ENCODE measurements around the gene ZNF385D.
"Not testable (repeated sequence)": the region's sequence is repeated elsewhere in the genome, so short reads cannot be mapped to it uniquely, and the experiment has no call there.

The ZNF385D gene

GRCh38 chr3:21390856-21391255 lies 360.2 kb downstream of the ZNF385D start:
- Histone ChIP-seq H3K36me3 (ENCODE audit: insufficient read depth, low read length) (no peaks in the 10 kb centered on the region), H3K4me3 (ENCODE audit: low read depth in 1 of 2, low read length in 2 of 2) (no peak overlapping the region), H3K9me3 (ENCODE audit: low read length) (no peaks in the 10 kb centered on the region), H3K27me3 (ENCODE audit: control insufficient read depth in 1 of 2, insufficient read depth in 2 of 2, low read length in 2 of 2) (no peaks in the 10 kb centered on the region), H3K27ac (ENCODE audit: low read depth, low read length) (no peak overlapping the region), H3K9ac (ENCODE audit: low read length) (no peak overlapping the region), H3K4me1 (ENCODE audit: insufficient read depth, low read length) (no peaks in the 10 kb centered on the region)

- Histone ChIP-seq H3K4me1 (ENCODE audit: insufficient read depth, low read length) (no peaks in the 10 kb centered on the region), H3K9me3 (ENCODE audit: low read length) (no peaks in the 10 kb centered on the region), H3K27ac (ENCODE audit: low read depth, low read length) (no peak overlapping the region)
Measured at GRCh38 chr3:21390136-21390535, 360.9 kb downstream of the ZNF385D start.

GRCh38 chr3:21387142-21387826 lies 363.7 kb downstream of the ZNF385D start:
- not testable (repeated sequence) for H3K9me3 ChIP-seq (ENCODE audit: low read length); H3K27ac ChIP-seq (ENCODE audit: low read depth, low read length); H3K36me3 ChIP-seq (ENCODE audit: insufficient read depth, low read length); H3K4me3 ChIP-seq (ENCODE audit: low read depth in 1 of 2, low read length in 2 of 2); H3K9ac ChIP-seq (ENCODE audit: low read length); H3K27me3 ChIP-seq (ENCODE audit: control insufficient read depth in 1 of 2, insufficient read depth in 2 of 2, low read length in 2 of 2); H3K4me1 ChIP-seq (ENCODE audit: insufficient read depth, low read length)

More at GRCh38 chr3:21390136-21390535, 360.9 kb downstream of the ZNF385D start:
- Histone ChIP-seq H3K27me3 (ENCODE audit: control insufficient read depth in 1 of 2, insufficient read depth in 2 of 2, low read length in 2 of 2) (no peaks in the 10 kb centered on the region), H3K4me3 (ENCODE audit: low read depth in 1 of 2, low read length in 2 of 2) (no peak overlapping the region), H3K36me3 (ENCODE audit: insufficient read depth, low read length) (no peaks in the 10 kb centered on the region), H3K9ac (ENCODE audit: low read length) (no peak overlapping the region)

- H3K27ac ChIP-seq (ENCODE audit: low read depth, low read length); H3K9me3 ChIP-seq (ENCODE audit: low read length); H3K36me3 ChIP-seq (ENCODE audit: insufficient read depth, low read length); H3K4me1 ChIP-seq (ENCODE audit: insufficient read depth, low read length); H3K4me3 ChIP-seq (ENCODE audit: low read depth in 1 of 2, low read length in 2 of 2); H3K27me3 ChIP-seq (ENCODE audit: control insufficient read depth in 1 of 2, insufficient read depth in 2 of 2, low read length in 2 of 2); H3K9ac ChIP-seq (ENCODE audit: low read length): not testable (repeated sequence)
Measured at GRCh38 chr3:21378036-21378435, 373.0 kb downstream of the ZNF385D start.

GRCh38 chr3:21377071-21377769 lies 373.8 kb downstream of the ZNF385D start:
- no peaks in the 10 kb centered on the region for H3K4me1 ChIP-seq (ENCODE audit: insufficient read depth, low read length)
- no peaks in the 10 kb centered on the region for H3K27me3 ChIP-seq (ENCODE audit: control insufficient read depth in 1 of 2, insufficient read depth in 2 of 2, low read length in 2 of 2)
- no peak overlapping the region for H3K9ac ChIP-seq (ENCODE audit: low read length)
- no peak overlapping the region for H3K4me3 ChIP-seq (ENCODE audit: low read depth in 1 of 2, low read length in 2 of 2)
- no peaks in the 10 kb centered on the region for H3K9me3 ChIP-seq (ENCODE audit: low read length)
- no peak overlapping the region for H3K27ac ChIP-seq (ENCODE audit: low read depth, low read length)
- H3K36me3 ChIP-seq (ENCODE audit: insufficient read depth, low read length) = no peaks in the 10 kb centered on the region

- Histone ChIP-seq H3K36me3 (ENCODE audit: insufficient read depth, low read length) (no peaks in the 10 kb centered on the region), H3K4me1 (ENCODE audit: insufficient read depth, low read length) (no peaks in the 10 kb centered on the region), H3K4me3 (ENCODE audit: low read depth in 1 of 2, low read length in 2 of 2) (no peak overlapping the region), H3K9ac (ENCODE audit: low read length) (no peak overlapping the region), H3K27me3 (ENCODE audit: control insufficient read depth in 1 of 2, insufficient read depth in 2 of 2, low read length in 2 of 2) (no peaks in the 10 kb centered on the region), H3K27ac (ENCODE audit: low read depth, low read length) (no peak overlapping the region), H3K9me3 (ENCODE audit: low read length) (no peaks in the 10 kb centered on the region)
Measured at GRCh38 chr3:21372316-21372715, 378.7 kb downstream of the ZNF385D start.
